ENCODE measurements around the gene JAKMIP2.

GRCh38 chr5:147621016-147621415 lies 161.5 kb downstream of the JAKMIP2 start:
- TF ChIP-seq CTCF (IDR thresholded peaks at IDR 0.05) (no peak), POLR2A (IDR thresholded peaks at IDR 0.05) (no peak)

Measured in Peyer's patch (tissue), 4 donors.